Gastrocnemius medialis (tissue), 4 donors: ENCODE results near the gene CACNB4. TPM values are rescaled to one million over a fixed set of nuclear protein-coding genes. Genes with fewer than 3 reads are reported as not detected.
A peak's percentile ranks its signal among the peaks of the same experiment; 100 is the strongest.

Experiments used
- ATAC-seq, 2 donors: fragments of 150-250 bp; one replicate each; pipeline ENCODE4 v1.9.1; 2016
- DNase-seq, 2 donors: peaks; one replicate each; pipeline ENCODE4 v3.0.0-alpha.2; 2019
- H3K27ac ChIP-seq, 4 donors: fragments of 200-600 bp; sonication (generic); 1 replicate in 1 of 4; 2 replicates in 3 of 4; pipeline ENCODE4 v1.5.1; 2016 to 2018; ENCODE audit warnings: mild to moderate bottlenecking in 2 of 4, moderate library complexity in 1 of 4
- H3K27me3 ChIP-seq, 3 donors: fragments of 200-600 bp; sonication (generic) in 2 of 3; 1 replicate in 1 of 3; 2 replicates in 2 of 3; pipeline versions ENCODE4 v1.5.1 to v1.6.0; 2016 to 2019; ENCODE audit warnings: mild to moderate bottlenecking in 1 of 3, moderate library complexity in 1 of 3
- H3K36me3 ChIP-seq, 2 donors: fragments of 200-600 bp; sonication (generic) in 1 of 2; one replicate each; pipeline ENCODE4 v1.5.1; 2017 to 2018
- H3K4me1 ChIP-seq, 2 donors: fragments of 200-600 bp; sonication (generic) in 1 of 2; one replicate each; pipeline ENCODE4 v1.5.1; 2016 to 2017; ENCODE audit warnings: mild to moderate bottlenecking in 2 of 2
- H3K4me3 ChIP-seq, 4 donors: fragments of 200-600 bp; sonication (generic) in 3 of 4; 1 replicate in 1 of 4; 2 replicates in 3 of 4; pipeline ENCODE4 v1.5.1; 2016 to 2019; ENCODE audit warnings: mild to moderate bottlenecking in 2 of 4
- H3K9me3 ChIP-seq, 3 donors: fragments of 200-600 bp; sonication (generic) in 2 of 3; 1 replicate in 1 of 3; 2 replicates in 2 of 3; pipeline ENCODE4 v1.5.1; 2016 to 2019
- POLR2A ChIP-seq, 2 donors: fragments of 450-650 bp; IDR thresholded peaks; one replicate each; pipeline ENCODE4 v1.6.1; 2017; ENCODE audit warnings: antibody characterized with exemption in 2 of 2, mild to moderate bottlenecking in 2 of 2, moderate library complexity in 2 of 2
- in situ Hi-C, 4 donors: fragments of 200-750 bp; cut with MboI; loops; one replicate each; pipeline versions ENCODE4 v1.15.0 to v1.8.0; 2017; ENCODE audit warnings: low sequenced_read_pairs in 4 of 4
- intact Hi-C: fragments of 100-400 bp; cut with DNase I; formaldehyde crosslinking; loops from one replicate; pipeline ENCODE4 v1.15.1; 2023; ENCODE audit warnings: low total_unique reads
- total RNA-seq, 4 donors: library from RNA; depleted of rRNA; stranded (reverse); fragments of >200 nt; gene quantifications; one replicate each; pipeline versions ENCODE4 v1.1.0 to v1.2.3, GENCODE V29; 2016
- TF ChIP-seq, protein P1 (sequence below), 5 experiments: fragments of 450-650 bp in 3 of 5; fragments of 200-600 bp in 2 of 5; sonication (generic) in 2 of 5; IDR thresholded peaks in 4 of 5; conservative IDR thresholded peaks in 1 of 5; 1 replicate in 4 of 5; 2 replicates in 1 of 5; pipeline ENCODE4 v1.5.1; 2016 to 2019; ENCODE audit warnings: antibody characterized with exemption in 5 of 5, mild to moderate bottlenecking in 3 of 5, moderate library complexity in 3 of 5

The CACNB4 gene
- total RNA-seq, 4 donors from 2014 or later, result 0.04 to 0.56 (median 0.36) TPM

- intact Hi-C loops (no loop called here), in situ Hi-C loops (no loop called here)
- TF ChIP-seq POLR2A (IDR thresholded peaks at IDR 0.05), result no peak
- TF ChIP-seq, protein P1, sequence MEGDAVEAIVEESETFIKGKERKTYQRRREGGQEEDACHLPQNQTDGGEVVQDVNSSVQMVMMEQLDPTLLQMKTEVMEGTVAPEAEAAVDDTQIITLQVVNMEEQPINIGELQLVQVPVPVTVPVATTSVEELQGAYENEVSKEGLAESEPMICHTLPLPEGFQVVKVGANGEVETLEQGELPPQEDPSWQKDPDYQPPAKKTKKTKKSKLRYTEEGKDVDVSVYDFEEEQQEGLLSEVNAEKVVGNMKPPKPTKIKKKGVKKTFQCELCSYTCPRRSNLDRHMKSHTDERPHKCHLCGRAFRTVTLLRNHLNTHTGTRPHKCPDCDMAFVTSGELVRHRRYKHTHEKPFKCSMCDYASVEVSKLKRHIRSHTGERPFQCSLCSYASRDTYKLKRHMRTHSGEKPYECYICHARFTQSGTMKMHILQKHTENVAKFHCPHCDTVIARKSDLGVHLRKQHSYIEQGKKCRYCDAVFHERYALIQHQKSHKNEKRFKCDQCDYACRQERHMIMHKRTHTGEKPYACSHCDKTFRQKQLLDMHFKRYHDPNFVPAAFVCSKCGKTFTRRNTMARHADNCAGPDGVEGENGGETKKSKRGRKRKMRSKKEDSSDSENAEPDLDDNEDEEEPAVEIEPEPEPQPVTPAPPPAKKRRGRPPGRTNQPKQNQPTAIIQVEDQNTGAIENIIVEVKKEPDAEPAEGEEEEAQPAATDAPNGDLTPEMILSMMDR (IDR thresholded peaks at IDR 0.05 in 4 of 5, conservative IDR thresholded peaks at IDR 0.05 in 1 of 5), result no peak
- Histone ChIP-seq H3K27ac (no peak overlapping the region), H3K4me3 (no peak overlapping the region), H3K9me3 (no peaks in the 10 kb centered on the region), H3K36me3 (peaks cover 0 to 15% of the 10 kb centered on the region in 2 donors), H3K27me3 (no peaks in the 10 kb centered on the region), H3K4me1 (peaks cover 16 to 18% of the 10 kb centered on the region in 2 donors)
- no peak for DNase-seq
- ATAC-seq, result no peak
These were observed 305.7 kb downstream of the CACNB4 start for GRCh38 chr2:151793123-151793522.

DNA sequence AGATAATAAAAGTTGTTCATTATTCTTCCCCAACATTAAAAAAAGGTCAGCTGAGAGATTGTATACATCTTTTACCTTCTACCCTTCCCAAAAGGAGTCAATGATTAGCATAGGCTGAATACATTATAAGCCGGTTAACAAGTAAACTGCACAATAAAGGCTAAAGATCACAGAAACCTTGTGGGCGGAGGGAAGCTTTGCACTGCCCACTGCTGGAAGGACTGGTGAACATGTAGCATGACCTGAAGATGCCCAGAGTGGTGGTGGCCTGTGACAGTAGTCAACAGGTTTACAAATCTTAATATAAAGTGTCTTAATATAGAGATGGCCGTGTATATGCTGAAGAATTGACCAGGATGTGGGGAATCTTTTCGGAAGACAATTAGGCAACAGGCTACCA is 306.3 kb downstream of the CACNB4 start:
- TF ChIP-seq, protein P1 (IDR thresholded peaks at IDR 0.05 in 4 of 5, conservative IDR thresholded peaks at IDR 0.05 in 1 of 5), result peak in 2 of 5 experiments; percentile 10 to 38
- TF ChIP-seq POLR2A (IDR thresholded peaks at IDR 0.05), result no peak
- no peak for DNase-seq
- no peaks in the 10 kb centered on the region for H3K9me3 ChIP-seq
- H3K4me1 ChIP-seq, result peaks cover 16 to 21% of the 10 kb centered on the region in 2 donors
- intact Hi-C loops, result no loop called here
- peaks cover 0 to 15% of the 10 kb centered on the region in 2 donors for H3K36me3 ChIP-seq
- H3K27ac ChIP-seq, result peak overlapping the region in 1 of 4 donors; percentile 17
- peak in 1 of 2 donors; percentile 41 for ATAC-seq
- in situ Hi-C loops, result no loop called here
- no peaks in the 10 kb centered on the region for H3K27me3 ChIP-seq
- H3K4me3 ChIP-seq, result no peak overlapping the region

GRCh38 chr2:151791545-151791944 is 307.3 kb downstream of the CACNB4 start:
- Histone ChIP-seq H3K27me3 (no peaks in the 10 kb centered on the region), H3K27ac (no peak overlapping the region), H3K9me3 (no peaks in the 10 kb centered on the region), H3K36me3 (peaks cover 0 to 9% of the 10 kb centered on the region in 2 donors), H3K4me1 (peaks cover 14 to 22% of the 10 kb centered on the region in 2 donors), H3K4me3 (no peak overlapping the region)
- DNase-seq, result no peak
- intact Hi-C loops (no loop called here), in situ Hi-C loops (no loop called here)
- TF ChIP-seq POLR2A (IDR thresholded peaks at IDR 0.05), result no peak
- TF ChIP-seq, protein P1 (IDR thresholded peaks at IDR 0.05 in 4 of 5, conservative IDR thresholded peaks at IDR 0.05 in 1 of 5), result no peak
- ATAC-seq, result no peak

- Histone ChIP-seq H3K9me3 (no peaks in the 10 kb centered on the region), H3K27me3 (no peaks in the 10 kb centered on the region), H3K36me3 (peaks cover 0 to 8% of the 10 kb centered on the region in 2 donors), H3K27ac (no peak overlapping the region), H3K4me1 (peaks cover 17 to 24% of the 10 kb centered on the region in 2 donors), H3K4me3 (no peak overlapping the region)
- no peak for TF ChIP-seq POLR2A (IDR thresholded peaks at IDR 0.05)
- TF ChIP-seq, protein P1 (IDR thresholded peaks at IDR 0.05 in 4 of 5, conservative IDR thresholded peaks at IDR 0.05 in 1 of 5), result no peak
- intact Hi-C loops (no loop called here), in situ Hi-C loops (no loop called here)
- ATAC-seq (no peak), DNase-seq (no peak)
These were observed 308.2 kb downstream of the CACNB4 start for GRCh38 chr2:151790689-151791088.
